Measurements from ENCODE around the gene ATP10B.
"Not testable (repeated sequence)": the region's sequence is repeated elsewhere in the genome, so short reads cannot be mapped to it uniquely, and the experiment has no call there.

ATP10B gene

DNA sequence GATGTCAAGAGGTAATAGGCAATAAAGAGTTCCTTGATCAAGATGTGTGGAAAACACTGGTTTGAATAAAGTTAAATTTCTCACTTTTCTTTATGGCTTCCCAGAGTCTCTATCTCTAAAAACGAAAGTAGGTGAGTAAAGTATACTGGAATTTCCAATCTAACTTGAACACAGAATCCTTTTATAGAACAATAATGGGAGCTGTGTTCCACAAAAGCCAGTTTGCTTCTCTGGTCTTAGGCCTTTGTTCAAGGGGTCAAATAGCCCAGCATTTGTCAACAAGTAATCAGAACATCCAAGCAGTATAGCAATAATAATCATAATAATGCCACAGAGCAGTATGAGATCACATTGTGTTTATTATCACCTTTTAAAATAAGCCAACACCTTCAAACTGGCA is 20.2 kb downstream of the ATP10B start:
- in situ Hi-C loops (cut with HindIII; ENCODE audit: low sequenced_read_pairs): no loop called here
- TF ChIP-seq, protein P1, sequence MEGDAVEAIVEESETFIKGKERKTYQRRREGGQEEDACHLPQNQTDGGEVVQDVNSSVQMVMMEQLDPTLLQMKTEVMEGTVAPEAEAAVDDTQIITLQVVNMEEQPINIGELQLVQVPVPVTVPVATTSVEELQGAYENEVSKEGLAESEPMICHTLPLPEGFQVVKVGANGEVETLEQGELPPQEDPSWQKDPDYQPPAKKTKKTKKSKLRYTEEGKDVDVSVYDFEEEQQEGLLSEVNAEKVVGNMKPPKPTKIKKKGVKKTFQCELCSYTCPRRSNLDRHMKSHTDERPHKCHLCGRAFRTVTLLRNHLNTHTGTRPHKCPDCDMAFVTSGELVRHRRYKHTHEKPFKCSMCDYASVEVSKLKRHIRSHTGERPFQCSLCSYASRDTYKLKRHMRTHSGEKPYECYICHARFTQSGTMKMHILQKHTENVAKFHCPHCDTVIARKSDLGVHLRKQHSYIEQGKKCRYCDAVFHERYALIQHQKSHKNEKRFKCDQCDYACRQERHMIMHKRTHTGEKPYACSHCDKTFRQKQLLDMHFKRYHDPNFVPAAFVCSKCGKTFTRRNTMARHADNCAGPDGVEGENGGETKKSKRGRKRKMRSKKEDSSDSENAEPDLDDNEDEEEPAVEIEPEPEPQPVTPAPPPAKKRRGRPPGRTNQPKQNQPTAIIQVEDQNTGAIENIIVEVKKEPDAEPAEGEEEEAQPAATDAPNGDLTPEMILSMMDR (IDR thresholded peaks at IDR 0.05; ENCODE audit: low read depth, low read length, missing control alignments): no peak
- no peak overlapping the region for H3K4me3 ChIP-seq (ENCODE audit: low read depth, low read length)
- no peak for DNase-seq (ENCODE audit: low read depth)

DNA sequence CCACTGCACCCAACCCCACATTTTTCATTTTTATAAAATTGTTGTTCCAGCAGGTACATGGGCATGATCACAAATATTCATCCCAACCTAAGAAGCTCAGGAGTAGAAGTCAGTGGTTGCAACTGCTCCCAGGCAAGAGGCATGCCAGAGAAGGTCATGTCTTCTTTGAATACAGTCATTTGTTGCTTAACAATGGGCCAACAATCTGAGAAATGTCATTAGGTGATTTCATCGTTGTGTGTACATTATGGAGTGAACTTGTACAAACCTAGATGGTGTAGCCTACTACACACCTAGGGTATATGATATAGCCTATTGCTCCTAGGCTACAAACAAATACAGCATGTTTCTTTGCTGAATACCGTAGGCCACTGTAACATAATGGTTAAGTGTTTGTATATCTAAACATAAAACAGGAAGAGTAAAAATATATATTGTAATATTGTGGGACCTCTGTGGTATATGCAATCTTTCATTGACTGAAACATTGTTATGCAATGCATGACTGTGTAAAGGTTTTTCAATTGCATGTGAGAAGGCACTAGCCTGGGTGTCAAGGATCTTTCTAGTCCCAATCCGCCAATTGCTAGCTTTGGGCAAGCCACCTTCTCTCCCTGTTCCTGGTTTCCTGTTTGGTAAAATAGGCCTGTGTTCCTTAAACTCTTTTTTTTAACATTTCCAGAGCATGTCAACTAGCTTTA is 27.6 kb downstream of the ATP10B start:
- TF ChIP-seq, protein P1 (IDR thresholded peaks at IDR 0.05; ENCODE audit: low read depth, low read length, missing control alignments): no peak
- no peak for DNase-seq (ENCODE audit: low read depth)
- H3K4me3 ChIP-seq (ENCODE audit: low read depth, low read length): no peak overlapping the region
- in situ Hi-C loops (cut with HindIII; ENCODE audit: low sequenced_read_pairs): no loop called here

DNA sequence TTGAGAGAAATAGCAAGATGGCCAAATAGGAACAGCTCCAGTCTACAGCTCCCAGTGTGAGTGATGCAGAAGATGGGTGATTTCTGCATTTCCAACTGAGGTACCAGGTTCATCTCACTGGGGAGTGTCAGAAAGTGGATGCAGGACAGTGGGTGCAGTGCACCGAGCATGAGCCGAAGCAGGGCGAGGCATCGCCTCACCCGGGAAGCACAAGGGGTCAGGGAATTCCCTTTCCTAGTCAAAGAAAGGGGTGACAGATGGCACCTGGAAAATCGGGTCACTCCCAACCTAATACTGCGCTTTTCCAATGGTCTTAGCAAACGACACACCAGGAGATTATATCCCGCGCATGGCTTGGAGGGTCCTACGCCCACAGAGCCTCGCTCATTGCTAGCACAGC is 39.0 kb downstream of the ATP10B start:
- H3K4me3 ChIP-seq (ENCODE audit: low read depth, low read length); DNase-seq (ENCODE audit: low read depth); in situ Hi-C loops (cut with HindIII; ENCODE audit: low sequenced_read_pairs): not testable (repeated sequence)

DNA sequence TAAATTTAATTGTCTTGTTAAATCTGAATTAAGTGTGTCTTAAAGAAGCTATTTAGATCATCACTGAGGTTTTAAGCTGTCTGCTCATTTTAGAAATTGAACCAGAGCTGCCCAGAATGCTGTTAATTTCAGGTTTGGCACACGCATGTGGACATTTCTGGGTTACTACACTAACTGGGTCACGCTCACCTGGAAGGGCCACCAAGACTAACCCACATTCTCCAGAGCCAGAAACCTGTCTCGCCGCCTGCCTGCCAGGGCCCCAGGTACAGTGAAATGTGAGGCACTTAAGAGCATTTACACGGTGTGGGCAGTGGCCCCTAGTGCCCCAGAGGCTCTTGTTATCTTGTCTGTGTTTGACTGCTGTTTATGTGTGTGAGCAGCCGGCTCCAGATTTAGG is 46.6 kb downstream of the ATP10B start:
- TF ChIP-seq, protein P1 (IDR thresholded peaks at IDR 0.05; ENCODE audit: low read depth, low read length, missing control alignments): no peak
- in situ Hi-C loops (cut with HindIII; ENCODE audit: low sequenced_read_pairs): no loop called here

DNA sequence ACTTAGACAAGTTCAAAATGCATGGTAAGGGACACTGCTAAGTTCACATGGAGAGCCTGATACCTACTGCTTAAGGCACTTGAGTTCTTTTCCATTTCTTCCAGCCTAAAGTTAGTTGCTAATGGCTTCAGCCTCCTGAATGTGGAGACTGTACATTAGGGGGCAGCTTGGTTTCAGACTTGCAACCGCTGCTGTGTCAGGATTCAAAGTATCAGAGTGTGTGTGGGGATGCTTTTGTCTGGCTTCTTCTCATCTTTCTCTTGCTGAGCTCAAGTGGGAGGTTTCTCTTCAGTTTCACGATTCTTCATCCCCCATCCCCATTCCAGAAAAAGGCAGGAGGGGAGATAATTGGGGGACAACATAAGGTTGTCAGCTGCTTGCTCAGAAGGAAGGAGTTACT is 49.4 kb downstream of the ATP10B start:
- H3K4me3 ChIP-seq (ENCODE audit: low read depth, low read length): no peak overlapping the region
- in situ Hi-C loops (cut with HindIII; ENCODE audit: low sequenced_read_pairs): no loop called here
- no peak for DNase-seq (ENCODE audit: low read depth)
- TF ChIP-seq, protein P1 (IDR thresholded peaks at IDR 0.05; ENCODE audit: low read depth, low read length, missing control alignments): no peak

More for the DNA sequence above, 46.6 kb downstream of the ATP10B start:
- DNase-seq (ENCODE audit: low read depth): no peak
- H3K4me3 ChIP-seq (ENCODE audit: low read depth, low read length): no peak overlapping the region

DNA sequence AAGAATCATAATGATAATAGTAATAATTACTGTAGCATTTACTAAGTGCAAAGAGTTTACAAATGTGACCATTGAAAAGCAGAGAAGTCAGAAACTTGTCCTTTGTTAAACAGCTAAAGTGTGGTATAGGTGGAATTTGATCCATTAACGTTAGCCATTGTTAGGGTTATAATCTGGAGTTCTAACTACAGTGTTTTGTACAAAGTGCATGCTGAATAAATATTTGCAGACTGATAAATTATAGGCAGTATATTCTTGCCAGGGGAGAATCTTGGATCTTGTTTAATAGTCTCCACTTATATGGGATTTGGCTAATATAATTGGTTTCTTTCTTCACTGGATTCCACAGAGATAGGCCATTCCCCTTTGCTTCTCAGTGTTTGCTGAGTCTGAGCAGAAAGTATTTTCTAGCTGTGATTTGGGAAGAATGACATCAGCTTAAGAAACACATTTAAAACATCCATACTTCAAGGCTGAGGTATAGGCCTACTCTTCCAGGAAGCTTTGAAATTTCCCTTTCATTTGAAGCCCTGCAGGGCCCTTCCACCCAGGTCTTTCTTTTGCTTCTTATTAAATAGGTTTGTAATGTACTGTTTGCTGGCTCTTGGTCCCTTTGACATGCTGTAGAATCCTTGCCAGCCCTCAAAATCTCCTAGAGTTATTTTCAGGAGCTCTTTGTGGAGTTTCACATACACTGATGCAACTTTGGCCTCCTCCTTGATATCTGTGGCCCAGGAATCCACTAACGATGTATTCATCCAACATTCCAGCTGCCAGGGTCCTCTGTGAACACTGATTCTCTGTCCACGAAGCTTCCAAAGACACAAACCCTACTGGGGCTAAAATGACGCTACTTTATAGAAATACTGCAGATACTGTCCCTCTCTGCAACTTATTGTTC is 51.4 kb downstream of the ATP10B start:
- in situ Hi-C loops (cut with HindIII; ENCODE audit: low sequenced_read_pairs): no loop called here
- H3K4me3 ChIP-seq (ENCODE audit: low read depth, low read length): no peak overlapping the region
- TF ChIP-seq, protein P1 (IDR thresholded peaks at IDR 0.05; ENCODE audit: low read depth, low read length, missing control alignments): no peak
- DNase-seq (ENCODE audit: low read depth): no peak

DNA sequence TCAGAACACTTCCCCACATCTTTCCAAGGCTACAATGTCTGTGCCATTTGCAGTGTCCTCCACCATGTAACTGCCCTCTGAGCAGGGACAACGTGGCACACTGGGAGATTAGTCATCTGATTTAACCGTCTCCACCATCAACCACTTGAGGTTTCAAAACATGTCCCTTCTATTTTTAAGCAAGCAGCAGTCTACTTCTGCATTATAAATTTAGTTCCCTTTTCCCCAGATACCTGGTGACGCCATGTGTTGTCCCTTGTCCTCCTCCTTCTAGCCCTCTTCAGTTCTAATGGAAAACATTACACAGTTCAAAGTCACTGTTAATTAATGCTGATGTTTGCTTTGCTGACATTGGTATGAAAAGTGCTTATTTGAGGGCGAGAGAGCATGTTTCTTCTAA is 52.8 kb downstream of the ATP10B start:
- no peak overlapping the region for H3K4me3 ChIP-seq (ENCODE audit: low read depth, low read length)
- TF ChIP-seq, protein P1 (IDR thresholded peaks at IDR 0.05; ENCODE audit: low read depth, low read length, missing control alignments): no peak
- DNase-seq (ENCODE audit: low read depth): no peak
- in situ Hi-C loops (cut with HindIII; ENCODE audit: low sequenced_read_pairs): no loop called here

All from astrocyte of the cerebellum (primary cell).